HCT116 (cell line): ENCODE measurements around the gene SOX9. TPM values are rescaled to one million over a fixed set of nuclear protein-coding genes. Genes with fewer than 3 reads are reported as not detected.

ENCODE experiments used
- ATAC-seq: fragments of 200-7000 bp; cut with Tn5 transposase; 2 replicates; pipeline ENCODE4 v1.9.1; 2020; ENCODE audit warnings: mild to moderate bottlenecking, moderate library complexity
- BruUV-seq: library from RNA; stranded (reverse); fragments of 400-500 nt; replicated peaks from 2 replicates; lab custom pipeline; 2021; lab: Mats Ljungman, UMichigan
- CTCF ChIA-PET: fragments of 300-600 bp; sonication (Branson Sonifier 250); formaldehyde crosslinking; loops from one replicate; lab custom pipeline; 2021; ENCODE audit warnings: antibody characterized with exemption; lab: Charles Lee
- POLR2A ChIA-PET: fragments of 300-600, 350-600 bp; sonication (Branson Sonifier 250); formaldehyde crosslinking; loops from one replicate; lab custom pipeline; 2021; ENCODE audit warnings: antibody characterized with exemption; lab: Charles Lee
- RAD21 ChIA-PET, 2 experiments: fragments of 300-600 bp; sonication (Branson Sonifier 250); formaldehyde crosslinking; loops; one replicate each; lab custom pipeline; 2023; ENCODE audit warnings: low total read pairs in 2 of 2; ENCODE audit not compliant: uncharacterized antibody in 2 of 2, unreplicated experiment in 2 of 2, low non-redundant PET in 1 of 2; lab: Charles Lee
- DNase-seq: peaks from one replicate; pipeline ENCODE4 v3.0.0-alpha.2; 2010; ENCODE audit warnings: low read depth, low spot score
- H2AFZ ChIP-seq: fragments of 200-600 bp; shearing (Covaris generic), sonication (generic); 2 replicates; pipeline ENCODE4 v1.6.1; 2017; ENCODE audit warnings: low read depth, mixed run types, mixed read lengths, antibody characterized with exemption, low read length; ENCODE audit not compliant: poor library complexity, severe bottlenecking
- H3K27ac ChIP-seq: 2 replicates; pipeline ENCODE4 v1.5.1; 2012; ENCODE audit warnings: low read depth, low read length
- H3K27me3 ChIP-seq: fragments of 200-600 bp; sonication (generic); 2 replicates; pipeline ENCODE4 v1.6.1; 2016; ENCODE audit warnings: mixed run types, low read length, mixed read lengths; ENCODE audit not compliant: insufficient read depth
- H3K36me3 ChIP-seq, 2 experiments: fragments of 200-500 bp in 1 of 2; fragments of 200-600 bp in 1 of 2; sonication (Bioruptor generic) in 1 of 2; sonication (generic) in 1 of 2; 2 replicates each; pipeline versions ENCODE4 v1.5.1 to v1.6.1; 2014 to 2016; ENCODE audit warnings: low read length in 2 of 2, inconsistent platforms in 1 of 2, mixed read lengths in 1 of 2, mixed run types in 1 of 2; ENCODE audit not compliant: insufficient read depth in 2 of 2, control insufficient read depth in 1 of 2
- H3K4me1 ChIP-seq, 2 experiments: fragments of 200-600 bp in 1 of 2; sonication (generic) in 1 of 2; 2 replicates each; pipeline versions ENCODE4 v1.5.1 to v1.6.1; 2012 to 2017; ENCODE audit warnings: low read length in 2 of 2, inconsistent platforms in 1 of 2, mild to moderate bottlenecking in 1 of 2, mixed read lengths in 1 of 2, mixed run types in 1 of 2, moderate library complexity in 1 of 2; ENCODE audit not compliant: insufficient read depth in 2 of 2, control insufficient read depth in 1 of 2
- H3K4me2 ChIP-seq: fragments of 200-600 bp; sonication (generic); 2 replicates; pipeline ENCODE4 v1.6.1; 2017; ENCODE audit warnings: mixed run types, low read length, mixed read lengths
- H3K4me3 ChIP-seq, 2 experiments: fragments of 200-600 bp in 1 of 2; sonication (generic) in 1 of 2; replicated peaks in 1 of 2; 2 replicates each; pipeline ENCODE4 v1.5.1; 2011 to 2016; ENCODE audit warnings: low read length in 2 of 2, control low read depth in 1 of 2, low read depth in 1 of 2, mild to moderate bottlenecking in 1 of 2, mixed read lengths in 1 of 2, mixed run types in 1 of 2
- H3K79me2 ChIP-seq: fragments of 200-600 bp; sonication (generic); 2 replicates; pipeline ENCODE4 v1.6.1; 2017; ENCODE audit warnings: mild to moderate bottlenecking, mixed run types, low read length, moderate library complexity, mixed read lengths; ENCODE audit not compliant: insufficient read depth
- H3K9ac ChIP-seq: fragments of 200-600 bp; sonication (generic); 2 replicates; pipeline ENCODE4 v1.6.1; 2016; ENCODE audit warnings: low read length, mixed read lengths
- H3K9me2 ChIP-seq: fragments of 200-600 bp; sonication (generic), shearing (Covaris generic); 2 replicates; pipeline ENCODE4 v1.6.1; 2017; ENCODE audit warnings: mixed run types, mild to moderate bottlenecking, moderate library complexity; ENCODE audit not compliant: insufficient read depth
- H3K9me3 ChIP-seq, 2 experiments: fragments of 200-500 bp in 1 of 2; fragments of 200-600 bp in 1 of 2; sonication (Bioruptor generic) in 1 of 2; sonication (generic) in 1 of 2; 2 replicates each; pipeline ENCODE4 v1.6.1; 2014 to 2017; ENCODE audit warnings: low read length in 2 of 2, mixed read lengths in 2 of 2, inconsistent platforms in 1 of 2, low read depth in 1 of 2, mild to moderate bottlenecking in 1 of 2, mixed run types in 1 of 2, moderate library complexity in 1 of 2; ENCODE audit not compliant: control insufficient read depth in 1 of 2, insufficient read depth in 1 of 2
- H4K20me1 ChIP-seq: fragments of 200-600 bp; sonication (generic), shearing (Covaris generic); 2 replicates; pipeline ENCODE4 v1.6.1; 2017; ENCODE audit warnings: mixed run types, mild to moderate bottlenecking, moderate library complexity; ENCODE audit not compliant: insufficient read depth
- CBX3 ChIP-seq: IDR thresholded peaks from 2 replicates; pipeline ENCODE4 v1.6.1; 2012; ENCODE audit warnings: low read depth
- ELF1 ChIP-seq: IDR thresholded peaks from 2 replicates; pipeline ENCODE4 v1.6.1; 2012; ENCODE audit warnings: low read depth, borderline replicate concordance
- POLR2A ChIP-seq: IDR thresholded peaks from 2 replicates; pipeline ENCODE4 v1.7.0; 2011; ENCODE audit warnings: borderline replicate concordance; ENCODE audit not compliant: insufficient read depth, insufficient read length; ENCODE audit errors: extremely low read depth
- REST ChIP-seq: IDR thresholded peaks from 2 replicates; pipeline ENCODE4 v1.6.1; 2012; ENCODE audit warnings: low read depth
- SIN3A ChIP-seq: IDR thresholded peaks from 2 replicates; pipeline ENCODE4 v1.6.1; 2012; ENCODE audit warnings: low read depth
- SP1 ChIP-seq: IDR thresholded peaks from 2 replicates; pipeline ENCODE4 v1.6.1; 2012; ENCODE audit warnings: low read depth
- YY1 ChIP-seq: IDR thresholded peaks from 2 replicates; pipeline ENCODE4 v1.6.1; 2011; ENCODE audit warnings: low read length, low read depth, moderate library complexity, mild to moderate bottlenecking; ENCODE audit not compliant: insufficient replicate concordance; ENCODE audit errors: extremely low read depth
- intact Hi-C: fragments of 100-400 bp; cut with micrococcal nuclease; formaldehyde crosslinking; loops from 2 replicates; pipeline ENCODE4 v1.10.0; 2022
- total RNA-seq: library from RNA; stranded (reverse); gene quantifications from one replicate; pipeline ENCODE4 v1.2.1, GENCODE V29; 2021; ENCODE audit not compliant: unreplicated experiment

SOX9 gene
- total RNA-seq, 1 experiment from 2014 or later: 69.2 TPM

- TF ChIP-seq REST (no peak), CBX3 (peak; percentile 97), ELF1 (no peak; the same call in 1 of the 2 replicates), YY1 (peak; percentile 55), SP1 (peak; percentile 89), SIN3A (peak; percentile 78)
- TF ChIP-seq, all 23 proteins: peak for 13
Observed at GRCh38 chr17:72126575-72127486, 6.0 kb downstream of the SOX9 start (continued).

- H3K36me3 ChIP-seq: peaks cover 10 to 14% of the 10 kb centered on the region in 2 experiments
- no peaks in the 10 kb centered on the region for H3K9me2 ChIP-seq
- no peak overlapping the region for H3K27ac ChIP-seq
- no peak for DNase-seq
- ChIA-PET CTCF (interaction anchor here (0.6 to 2.4 kb wide), 5 partner anchors 255 to 1361 kb away, joined by 3 to 11 read pairs (median 4); no protein-coding TSS in a partner anchor), POLR2A (no interaction called here), RAD21 (no interaction called here)
- no peak overlapping the region for H3K4me2 ChIP-seq
- H3K27me3 ChIP-seq: no peaks in the 10 kb centered on the region
- H3K79me2 ChIP-seq: peaks cover 18% of the 10 kb centered on the region
- H3K4me3 ChIP-seq: no peak overlapping the region
- H2AFZ ChIP-seq: no peak overlapping the region
- intact Hi-C loops: loop anchor here (5.0 kb wide), 3 partner anchors 209 to 769 kb away; no protein-coding TSS in a partner anchor
- no TSS peak for BruUV-seq
- H3K4me1 ChIP-seq: peaks cover 36 to 45% of the 10 kb centered on the region in 2 experiments
- no peak for TF ChIP-seq POLR2A
- H4K20me1 ChIP-seq: no peaks in the 10 kb centered on the region
- no peak overlapping the region for H3K9ac ChIP-seq
- no peak for ATAC-seq
- no peaks in the 10 kb centered on the region for H3K9me3 ChIP-seq
Observed at GRCh38 chr17:72128039-72128438, 7.2 kb downstream of the SOX9 start.
